HG02678 (cell line): ENCODE measurements around the gene GPR83.
"Not testable (repeated sequence)": the region's sequence is repeated elsewhere in the genome, so short reads cannot be mapped to it uniquely, and the experiment has no call there.

ENCODE experiments used
- ATAC-seq: cut with Tn5 transposase; IDR thresholded peaks from one replicate; pipeline ENCODE4 v1.9.1; 2021; ENCODE audit warnings: mild to moderate bottlenecking, moderate library complexity; ENCODE audit not compliant: unreplicated experiment

The GPR83 gene

GRCh38 chr11:94400839-94401772 is at the start of gene GPR83:
TSS of gene GPR83 (minus strand) at chr11:94401419. CDS start at chr11:94401247, 172 bp downstream.
- ATAC-seq, result no peak

GRCh38 chr11:94450048-94450447 is 48.8 kb upstream of the GPR83 start:
- ATAC-seq, result no peak

GRCh38 chr11:94449437-94449836 is 48.2 kb upstream of the GPR83 start:
- ATAC-seq, result no peak

DNA sequence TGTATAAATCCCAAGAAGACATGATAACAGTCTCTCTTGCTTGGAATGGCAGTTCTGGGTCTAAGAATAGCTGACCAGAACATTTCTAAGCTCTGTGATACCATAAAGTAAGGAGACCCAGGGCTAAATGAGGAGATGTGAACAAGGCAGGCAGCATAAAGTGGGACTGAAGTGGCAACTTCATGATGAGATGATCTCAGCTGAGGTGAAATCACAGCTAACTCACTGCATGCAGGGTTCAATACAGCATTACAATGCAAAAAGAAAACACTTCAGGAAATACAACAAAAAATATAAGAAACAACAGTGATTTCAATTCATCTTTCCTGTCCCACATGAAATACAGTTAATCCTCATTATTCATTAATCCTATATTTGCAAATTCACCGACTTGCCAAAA is 47.8 kb upstream of the GPR83 start:
- no peak for ATAC-seq

- ATAC-seq, result no peak
These were observed 45.9 kb upstream of the GPR83 start for GRCh38 chr11:94447149-94447548.

- ATAC-seq, result no peak
These were observed 44.4 kb upstream of the GPR83 start for GRCh38 chr11:94445641-94446040.

DNA sequence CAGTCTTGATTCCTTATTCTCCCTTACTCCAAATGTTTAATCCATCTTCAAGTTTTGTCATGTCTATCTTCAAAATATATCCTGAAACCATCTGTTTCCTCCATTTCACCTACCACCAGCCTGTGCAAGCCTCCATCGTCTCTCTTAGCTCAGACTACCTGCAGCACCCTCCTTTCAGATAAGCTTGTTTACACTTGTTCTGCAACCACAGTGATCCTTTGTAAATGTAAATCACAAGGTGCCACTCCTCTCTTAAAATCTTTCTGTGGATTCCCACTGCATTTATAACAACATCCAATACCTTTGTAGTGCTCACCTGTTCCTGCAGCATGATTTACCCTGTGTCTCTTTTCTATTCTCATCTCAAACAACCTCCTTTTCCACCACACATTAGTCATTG is 31.8 kb upstream of the GPR83 start:
- no peak for ATAC-seq

GRCh38 chr11:94424662-94425061 is 23.4 kb upstream of the GPR83 start:
- no peak for ATAC-seq

GRCh38 chr11:94424011-94424410 is 22.8 kb upstream of the GPR83 start:
- ATAC-seq, result no peak

GRCh38 chr11:94423507-94423906 is 22.3 kb upstream of the GPR83 start:
- no peak for ATAC-seq

DNA sequence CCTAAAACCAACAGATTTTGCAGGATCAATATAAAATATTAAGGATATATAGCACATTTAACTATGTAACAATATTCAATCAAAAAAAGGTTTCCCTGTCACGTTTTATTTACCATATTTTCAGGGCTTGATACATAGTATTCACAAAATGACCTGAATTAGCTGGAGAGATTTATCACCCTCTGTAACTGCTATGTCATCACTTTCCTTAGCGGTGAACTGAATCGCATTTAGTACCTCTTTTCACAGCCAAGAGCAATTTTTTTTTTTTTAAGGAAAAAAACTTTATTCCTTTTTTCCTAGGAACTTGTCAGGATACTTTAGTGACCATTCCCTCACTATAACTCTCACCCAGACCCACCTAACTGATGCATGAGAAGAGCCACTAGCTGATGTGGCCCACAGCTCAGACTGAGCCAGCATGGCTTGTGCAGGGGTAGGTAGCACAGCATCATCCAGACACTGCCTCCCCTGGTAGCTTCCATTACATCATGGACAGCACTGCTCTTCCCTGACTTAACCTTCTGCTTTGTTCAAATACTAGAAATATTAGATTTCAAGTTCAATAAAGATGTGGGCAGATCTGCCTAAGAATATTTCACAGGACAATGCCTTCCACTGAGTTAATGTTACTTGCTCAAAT is 17.0 kb upstream of the GPR83 start:
- no peak for ATAC-seq

- ATAC-seq, result no peak
These were observed 16.3 kb upstream of the GPR83 start for GRCh38 chr11:94417386-94417987.

- ATAC-seq, result no peak
These were observed 4.0 kb upstream of the GPR83 start for GRCh38 chr11:94405062-94405833.

- ATAC-seq, result no peak
These were observed 1.1 kb upstream of the GPR83 start for GRCh38 chr11:94402355-94402754.

- ATAC-seq, result no peak
These were observed 600 bp upstream of the GPR83 start for GRCh38 chr11:94401773-94402265.

DNA sequence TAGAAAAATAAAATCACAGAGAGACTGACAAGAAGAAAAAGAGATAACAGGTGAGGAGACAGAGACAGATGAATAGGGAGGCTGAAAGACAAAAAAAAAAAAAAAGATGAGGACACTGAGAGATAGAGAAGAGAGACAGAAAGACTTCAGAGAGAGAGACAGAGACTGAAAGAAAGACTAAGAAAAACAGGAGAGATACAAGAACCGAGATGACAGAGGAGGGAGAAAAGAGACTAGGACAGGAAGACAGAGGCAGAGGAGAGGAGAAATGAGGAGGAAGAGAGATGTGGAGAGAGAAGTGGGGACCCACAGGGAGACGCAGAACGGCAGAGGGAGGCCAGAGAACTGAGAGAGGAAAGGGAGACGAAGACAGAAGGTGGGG is 771 bp downstream of the GPR83 start:
- ATAC-seq, result no peak

DNA sequence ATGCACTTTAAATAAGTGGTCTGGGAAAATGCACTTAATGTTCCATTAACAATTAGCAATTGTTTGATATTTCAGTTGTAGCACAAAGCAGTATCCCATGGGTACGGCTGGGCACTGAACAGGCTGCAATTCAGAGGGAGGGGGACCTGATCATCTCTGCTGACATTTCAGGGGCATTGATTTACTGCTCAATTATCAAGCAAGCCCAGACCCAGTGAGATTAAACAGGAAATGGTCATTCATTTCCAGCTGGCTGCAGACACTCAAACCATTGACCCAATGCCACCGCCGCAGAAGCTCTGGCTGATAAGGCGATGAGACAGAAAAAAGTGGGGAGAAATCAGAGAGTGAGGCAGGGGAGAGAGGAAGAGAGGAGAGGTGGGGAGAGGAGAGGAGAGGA is 1.2 kb downstream of the GPR83 start:
- no peak for ATAC-seq

- no peak for ATAC-seq
These were observed 3.1 kb downstream of the GPR83 start for GRCh38 chr11:94398101-94398500.

- ATAC-seq, result no peak
These were observed 4.9 kb downstream of the GPR83 start for GRCh38 chr11:94396282-94396681.

- ATAC-seq, result not testable (repeated sequence)
These were observed 9.3 kb downstream of the GPR83 start for GRCh38 chr11:94391937-94392336.

GRCh38 chr11:94379613-94380012 is 21.6 kb downstream of the GPR83 start:
- ATAC-seq, result no peak
